WTC11 (cell line): ENCODE measurements around the gene PGLYRP3. TPM values are rescaled to one million over a fixed set of nuclear protein-coding genes. Genes with fewer than 3 reads are reported as not detected.

Experiments
- ATAC-seq: fragments of 200-7000 bp; cut with Tn5 transposase; 2 replicates; pipeline ENCODE4 v1.10.0; 2021; ENCODE audit warnings: mild to moderate bottlenecking, moderate library complexity
- CTCF ChIA-PET: fragments of 300-600 bp; sonication (Branson Sonifier 250); formaldehyde crosslinking; loops from one replicate; lab custom pipeline; 2021; ENCODE audit warnings: antibody characterized with exemption; lab: Charles Lee
- POLR2A ChIA-PET: fragments of 350-600 bp; sonication (Branson Sonifier 250); formaldehyde crosslinking; loops from one replicate; lab custom pipeline; 2021; ENCODE audit warnings: antibody characterized with exemption; lab: Charles Lee
- DNase-seq: peaks from one replicate; pipeline ENCODE4 v3.0.0; 2021; ENCODE audit warnings: low spot score
- H3K27ac Mint-ChIP-seq: 2 replicates; pipeline ENCODE4 v1.8.0; 2021; ENCODE audit warnings: mixed read lengths
- H3K27me3 Mint-ChIP-seq: 2 replicates; pipeline ENCODE4 v1.8.0; 2021; ENCODE audit warnings: low read depth, mild to moderate bottlenecking, moderate library complexity, mixed read lengths
- H3K36me3 Mint-ChIP-seq: 2 replicates; pipeline ENCODE4 v1.8.0; 2021; ENCODE audit warnings: mixed read lengths
- H3K4me1 Mint-ChIP-seq: 2 replicates; pipeline ENCODE4 v1.8.0; 2022; ENCODE audit warnings: mixed read lengths
- H3K4me3 Mint-ChIP-seq: 2 replicates; pipeline ENCODE4 v1.8.0; 2021; ENCODE audit warnings: mild to moderate bottlenecking, moderate library complexity, mixed read lengths
- H3K9me3 Mint-ChIP-seq: 2 replicates; pipeline ENCODE4 v1.8.0; 2021; ENCODE audit warnings: mixed read lengths
- EMX1 ChIP-seq: fragments of 250-450 bp; sonication (Bioruptor Pico); IDR thresholded peaks from 2 replicates; pipeline ENCODE4 v1.8.0; 2021; ENCODE audit warnings: mild to moderate bottlenecking
- FOXK1 ChIP-seq: sonication (generic); formaldehyde crosslinking; IDR thresholded peaks from 2 replicates; pipeline ENCODE4 v1.8.0; 2022; ENCODE audit warnings: mild to moderate bottlenecking, moderate library complexity, missing genetic modification reagents
- FOXP1 ChIP-seq: sonication (generic); formaldehyde crosslinking; IDR thresholded peaks from 2 replicates; pipeline ENCODE4 v1.8.0; 2022; ENCODE audit warnings: missing genetic modification reagents, mild to moderate bottlenecking, moderate library complexity, borderline replicate concordance
- GRHL2 ChIP-seq: fragments of 250-450 bp; sonication (Bioruptor Pico); IDR thresholded peaks from 2 replicates; pipeline ENCODE4 v1.8.0; 2022; ENCODE audit warnings: mild to moderate bottlenecking, moderate library complexity; ENCODE audit not compliant: insufficient replicate concordance, severe bottlenecking
- MYBL2 ChIP-seq: sonication (generic); formaldehyde crosslinking; IDR thresholded peaks from 2 replicates; pipeline ENCODE4 v1.8.1; 2023; ENCODE audit warnings: mild to moderate bottlenecking, moderate library complexity, missing genetic modification reagents
- NR1H2 ChIP-seq: sonication (generic); formaldehyde crosslinking; IDR thresholded peaks from 2 replicates; pipeline ENCODE4 v1.9.0; 2021; ENCODE audit warnings: mild to moderate bottlenecking, moderate library complexity, missing genetic modification reagents
- SOX15 ChIP-seq: fragments of 250-450 bp; sonication (Bioruptor Pico); IDR thresholded peaks from 2 replicates; pipeline ENCODE4 v1.9.0; 2021; ENCODE audit warnings: mild to moderate bottlenecking
- TP53 ChIP-seq: sonication (generic); formaldehyde crosslinking; IDR thresholded peaks from 2 replicates; pipeline ENCODE4 v1.8.1; 2023; ENCODE audit warnings: mild to moderate bottlenecking, missing genetic modification reagents
- ZNF423 ChIP-seq: fragments of 250-450 bp; sonication (Bioruptor Pico); IDR thresholded peaks from 2 replicates; pipeline ENCODE4 v2.1.2; 2022; ENCODE audit warnings: mild to moderate bottlenecking, moderate library complexity
- ZNF671 ChIP-seq: fragments of 250-450 bp; sonication (Bioruptor Pico); IDR thresholded peaks from 2 replicates; pipeline ENCODE4 v1.8.0; 2021; ENCODE audit warnings: mild to moderate bottlenecking
- total RNA-seq: library from RNA; stranded (reverse); gene quantifications from 3 replicates; pipeline ENCODE4 v1.2.3, GENCODE V29; 2021
- TF ChIP-seq, protein P1 (sequence below): fragments of 250-450 bp; sonication (Bioruptor Pico); IDR thresholded peaks from 2 replicates; pipeline ENCODE4 v1.9.0; 2021; ENCODE audit warnings: moderate library complexity, mild to moderate bottlenecking, inconsistent platforms, borderline replicate concordance
- TF ChIP-seq, protein P2 (sequence below): sonication (generic); formaldehyde crosslinking; IDR thresholded peaks from 2 replicates; pipeline ENCODE4 v1.8.0; 2022; ENCODE audit warnings: mild to moderate bottlenecking, missing genetic modification reagents
- TF ChIP-seq, protein P3 (sequence below): fragments of 250-450 bp; sonication (Bioruptor Pico); IDR thresholded peaks from 2 replicates; pipeline ENCODE4 v1.9.0; 2021; ENCODE audit warnings: mild to moderate bottlenecking
- TF ChIP-seq, protein P4 (sequence below): sonication (generic); formaldehyde crosslinking; IDR thresholded peaks from 2 replicates; pipeline ENCODE4 v1.8.1; 2023; ENCODE audit warnings: mild to moderate bottlenecking, missing genetic modification reagents
- TF ChIP-seq, protein P5 (sequence below): sonication (generic); formaldehyde crosslinking; IDR thresholded peaks from 2 replicates; pipeline ENCODE4 v1.8.1; 2023; ENCODE audit warnings: mild to moderate bottlenecking, moderate library complexity, missing genetic modification reagents
- TF ChIP-seq, protein P6 (sequence below): fragments of 200-600 bp; IDR thresholded peaks from 2 replicates; pipeline ENCODE4 v1.8.0; 2022; ENCODE audit warnings: antibody characterized with exemption
- TF ChIP-seq, protein P7 (sequence below): sonication (generic); formaldehyde crosslinking; IDR thresholded peaks from 2 replicates; pipeline ENCODE4 v1.8.0; 2022; ENCODE audit warnings: mild to moderate bottlenecking, missing genetic modification reagents
- TF ChIP-seq, protein P8 (sequence below): sonication (generic); formaldehyde crosslinking; conservative IDR thresholded peaks from 2 replicates; pipeline ENCODE4 v1.8.1; 2023; ENCODE audit warnings: mild to moderate bottlenecking, low read depth, missing genetic modification reagents, moderate library complexity
- TF ChIP-seq, protein P9 (sequence below): sonication (generic); formaldehyde crosslinking; IDR thresholded peaks from 2 replicates; pipeline ENCODE4 v1.8.0; 2023; ENCODE audit warnings: missing genetic modification reagents, mild to moderate bottlenecking, borderline replicate concordance

The PGLYRP3 gene
- total RNA-seq, 1 experiment from 2014 or later: not detected

DNA sequence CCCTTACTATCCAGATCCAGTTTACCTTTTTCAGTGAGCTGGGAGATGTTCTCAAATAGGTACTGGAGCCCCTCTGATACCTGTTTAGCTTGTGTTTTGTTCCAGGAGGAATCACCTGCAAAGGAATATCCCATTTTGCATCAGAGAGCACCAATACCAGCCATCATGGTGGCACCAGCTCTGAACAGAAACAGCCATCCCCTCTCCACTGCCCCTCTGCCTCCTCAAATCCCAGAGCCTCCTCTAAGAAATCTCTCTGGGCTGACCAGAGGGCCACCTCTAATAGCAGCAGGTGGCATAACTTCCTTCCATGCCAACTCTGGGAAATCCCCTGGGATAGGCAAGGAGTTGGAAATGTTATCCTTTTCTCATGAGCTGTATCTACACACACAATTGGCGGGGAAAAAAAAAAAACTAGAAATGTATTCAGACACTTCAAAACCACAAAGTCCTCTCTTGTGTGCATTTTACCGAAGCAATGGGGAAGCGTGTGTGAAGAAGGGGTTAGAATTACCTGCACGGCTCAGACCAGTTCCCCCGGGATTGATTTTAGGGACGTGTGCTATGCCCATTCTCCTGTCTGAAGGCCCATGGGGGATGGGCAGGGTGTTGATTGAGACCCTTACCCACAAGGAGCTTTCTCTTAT lies 33.4 kb upstream of the PGLYRP3 start:
- POLR2A ChIA-PET: no interaction called here
- CTCF ChIA-PET: no interaction called here
- DNase-seq: no peak
- H3K4me1 Mint-ChIP-seq: peaks cover 12% of the 10 kb centered on the region
- H3K4me3 Mint-ChIP-seq: no peak overlapping the region
- no peaks in the 10 kb centered on the region for H3K36me3 Mint-ChIP-seq
- H3K9me3 Mint-ChIP-seq: no peaks in the 10 kb centered on the region
- peaks cover 19% of the 10 kb centered on the region for H3K27me3 Mint-ChIP-seq
- H3K27ac Mint-ChIP-seq: no peak overlapping the region
- no peak for ATAC-seq
- TF ChIP-seq, protein P1, sequence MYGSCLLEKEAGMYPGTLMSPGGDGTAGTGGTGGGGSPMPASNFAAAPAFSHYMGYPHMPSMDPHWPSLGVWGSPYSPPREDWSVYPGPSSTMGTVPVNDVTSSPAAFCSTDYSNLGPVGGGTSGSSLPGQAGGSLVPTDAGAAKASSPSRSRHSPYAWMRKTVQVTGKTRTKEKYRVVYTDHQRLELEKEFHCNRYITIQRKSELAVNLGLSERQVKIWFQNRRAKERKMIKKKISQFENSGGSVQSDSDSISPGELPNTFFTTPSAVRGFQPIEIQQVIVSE (CRISPR knock-in tag): no peak
- TF ChIP-seq, protein P2, sequence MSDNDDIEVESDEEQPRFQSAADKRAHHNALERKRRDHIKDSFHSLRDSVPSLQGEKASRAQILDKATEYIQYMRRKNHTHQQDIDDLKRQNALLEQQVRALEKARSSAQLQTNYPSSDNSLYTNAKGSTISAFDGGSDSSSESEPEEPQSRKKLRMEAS (CRISPR knock-in tag): no peak
- TF ChIP-seq SOX15 (no peak), TP53 (CRISPR knock-in tag) (no peak), FOXK1 (CRISPR knock-in tag) (no peak), ZNF423 (no peak), NR1H2 (CRISPR knock-in tag) (no peak), GRHL2 (CRISPR knock-in tag) (no peak), FOXP1 (CRISPR knock-in tag) (no peak), ZNF671 (CRISPR knock-in tag) (no peak), MYBL2 (CRISPR knock-in tag) (no peak), EMX1 (no peak)
- TF ChIP-seq, protein P3, sequence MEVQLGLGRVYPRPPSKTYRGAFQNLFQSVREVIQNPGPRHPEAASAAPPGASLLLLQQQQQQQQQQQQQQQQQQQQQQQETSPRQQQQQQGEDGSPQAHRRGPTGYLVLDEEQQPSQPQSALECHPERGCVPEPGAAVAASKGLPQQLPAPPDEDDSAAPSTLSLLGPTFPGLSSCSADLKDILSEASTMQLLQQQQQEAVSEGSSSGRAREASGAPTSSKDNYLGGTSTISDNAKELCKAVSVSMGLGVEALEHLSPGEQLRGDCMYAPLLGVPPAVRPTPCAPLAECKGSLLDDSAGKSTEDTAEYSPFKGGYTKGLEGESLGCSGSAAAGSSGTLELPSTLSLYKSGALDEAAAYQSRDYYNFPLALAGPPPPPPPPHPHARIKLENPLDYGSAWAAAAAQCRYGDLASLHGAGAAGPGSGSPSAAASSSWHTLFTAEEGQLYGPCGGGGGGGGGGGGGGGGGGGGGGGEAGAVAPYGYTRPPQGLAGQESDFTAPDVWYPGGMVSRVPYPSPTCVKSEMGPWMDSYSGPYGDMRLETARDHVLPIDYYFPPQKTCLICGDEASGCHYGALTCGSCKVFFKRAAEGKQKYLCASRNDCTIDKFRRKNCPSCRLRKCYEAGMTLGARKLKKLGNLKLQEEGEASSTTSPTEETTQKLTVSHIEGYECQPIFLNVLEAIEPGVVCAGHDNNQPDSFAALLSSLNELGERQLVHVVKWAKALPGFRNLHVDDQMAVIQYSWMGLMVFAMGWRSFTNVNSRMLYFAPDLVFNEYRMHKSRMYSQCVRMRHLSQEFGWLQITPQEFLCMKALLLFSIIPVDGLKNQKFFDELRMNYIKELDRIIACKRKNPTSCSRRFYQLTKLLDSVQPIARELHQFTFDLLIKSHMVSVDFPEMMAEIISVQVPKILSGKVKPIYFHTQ (CRISPR knock-in tag): no peak
- TF ChIP-seq, protein P4, sequence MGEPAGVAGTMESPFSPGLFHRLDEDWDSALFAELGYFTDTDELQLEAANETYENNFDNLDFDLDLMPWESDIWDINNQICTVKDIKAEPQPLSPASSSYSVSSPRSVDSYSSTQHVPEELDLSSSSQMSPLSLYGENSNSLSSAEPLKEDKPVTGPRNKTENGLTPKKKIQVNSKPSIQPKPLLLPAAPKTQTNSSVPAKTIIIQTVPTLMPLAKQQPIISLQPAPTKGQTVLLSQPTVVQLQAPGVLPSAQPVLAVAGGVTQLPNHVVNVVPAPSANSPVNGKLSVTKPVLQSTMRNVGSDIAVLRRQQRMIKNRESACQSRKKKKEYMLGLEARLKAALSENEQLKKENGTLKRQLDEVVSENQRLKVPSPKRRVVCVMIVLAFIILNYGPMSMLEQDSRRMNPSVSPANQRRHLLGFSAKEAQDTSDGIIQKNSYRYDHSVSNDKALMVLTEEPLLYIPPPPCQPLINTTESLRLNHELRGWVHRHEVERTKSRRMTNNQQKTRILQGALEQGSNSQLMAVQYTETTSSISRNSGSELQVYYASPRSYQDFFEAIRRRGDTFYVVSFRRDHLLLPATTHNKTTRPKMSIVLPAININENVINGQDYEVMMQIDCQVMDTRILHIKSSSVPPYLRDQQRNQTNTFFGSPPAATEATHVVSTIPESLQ (CRISPR knock-in tag): no peak
- TF ChIP-seq, protein P5, sequence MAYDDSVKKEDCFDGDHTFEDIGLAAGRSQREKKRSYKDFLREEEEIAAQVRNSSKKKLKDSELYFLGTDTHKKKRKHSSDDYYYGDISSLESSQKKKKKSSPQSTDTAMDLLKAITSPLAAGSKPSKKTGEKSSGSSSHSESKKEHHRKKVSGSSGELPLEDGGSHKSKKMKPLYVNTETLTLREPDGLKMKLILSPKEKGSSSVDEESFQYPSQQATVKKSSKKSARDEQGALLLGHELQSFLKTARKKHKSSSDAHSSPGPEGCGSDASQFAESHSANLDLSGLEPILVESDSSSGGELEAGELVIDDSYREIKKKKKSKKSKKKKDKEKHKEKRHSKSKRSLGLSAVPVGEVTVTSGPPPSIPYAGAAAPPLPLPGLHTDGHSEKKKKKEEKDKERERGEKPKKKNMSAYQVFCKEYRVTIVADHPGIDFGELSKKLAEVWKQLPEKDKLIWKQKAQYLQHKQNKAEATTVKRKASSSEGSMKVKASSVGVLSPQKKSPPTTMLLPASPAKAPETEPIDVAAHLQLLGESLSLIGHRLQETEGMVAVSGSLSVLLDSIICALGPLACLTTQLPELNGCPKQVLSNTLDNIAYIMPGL (CRISPR knock-in tag): no peak
- TF ChIP-seq, protein P6, sequence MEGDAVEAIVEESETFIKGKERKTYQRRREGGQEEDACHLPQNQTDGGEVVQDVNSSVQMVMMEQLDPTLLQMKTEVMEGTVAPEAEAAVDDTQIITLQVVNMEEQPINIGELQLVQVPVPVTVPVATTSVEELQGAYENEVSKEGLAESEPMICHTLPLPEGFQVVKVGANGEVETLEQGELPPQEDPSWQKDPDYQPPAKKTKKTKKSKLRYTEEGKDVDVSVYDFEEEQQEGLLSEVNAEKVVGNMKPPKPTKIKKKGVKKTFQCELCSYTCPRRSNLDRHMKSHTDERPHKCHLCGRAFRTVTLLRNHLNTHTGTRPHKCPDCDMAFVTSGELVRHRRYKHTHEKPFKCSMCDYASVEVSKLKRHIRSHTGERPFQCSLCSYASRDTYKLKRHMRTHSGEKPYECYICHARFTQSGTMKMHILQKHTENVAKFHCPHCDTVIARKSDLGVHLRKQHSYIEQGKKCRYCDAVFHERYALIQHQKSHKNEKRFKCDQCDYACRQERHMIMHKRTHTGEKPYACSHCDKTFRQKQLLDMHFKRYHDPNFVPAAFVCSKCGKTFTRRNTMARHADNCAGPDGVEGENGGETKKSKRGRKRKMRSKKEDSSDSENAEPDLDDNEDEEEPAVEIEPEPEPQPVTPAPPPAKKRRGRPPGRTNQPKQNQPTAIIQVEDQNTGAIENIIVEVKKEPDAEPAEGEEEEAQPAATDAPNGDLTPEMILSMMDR: no peak
- TF ChIP-seq, protein P7, sequence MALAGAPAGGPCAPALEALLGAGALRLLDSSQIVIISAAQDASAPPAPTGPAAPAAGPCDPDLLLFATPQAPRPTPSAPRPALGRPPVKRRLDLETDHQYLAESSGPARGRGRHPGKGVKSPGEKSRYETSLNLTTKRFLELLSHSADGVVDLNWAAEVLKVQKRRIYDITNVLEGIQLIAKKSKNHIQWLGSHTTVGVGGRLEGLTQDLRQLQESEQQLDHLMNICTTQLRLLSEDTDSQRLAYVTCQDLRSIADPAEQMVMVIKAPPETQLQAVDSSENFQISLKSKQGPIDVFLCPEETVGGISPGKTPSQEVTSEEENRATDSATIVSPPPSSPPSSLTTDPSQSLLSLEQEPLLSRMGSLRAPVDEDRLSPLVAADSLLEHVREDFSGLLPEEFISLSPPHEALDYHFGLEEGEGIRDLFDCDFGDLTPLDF (CRISPR knock-in tag): no peak
- TF ChIP-seq, protein P8, sequence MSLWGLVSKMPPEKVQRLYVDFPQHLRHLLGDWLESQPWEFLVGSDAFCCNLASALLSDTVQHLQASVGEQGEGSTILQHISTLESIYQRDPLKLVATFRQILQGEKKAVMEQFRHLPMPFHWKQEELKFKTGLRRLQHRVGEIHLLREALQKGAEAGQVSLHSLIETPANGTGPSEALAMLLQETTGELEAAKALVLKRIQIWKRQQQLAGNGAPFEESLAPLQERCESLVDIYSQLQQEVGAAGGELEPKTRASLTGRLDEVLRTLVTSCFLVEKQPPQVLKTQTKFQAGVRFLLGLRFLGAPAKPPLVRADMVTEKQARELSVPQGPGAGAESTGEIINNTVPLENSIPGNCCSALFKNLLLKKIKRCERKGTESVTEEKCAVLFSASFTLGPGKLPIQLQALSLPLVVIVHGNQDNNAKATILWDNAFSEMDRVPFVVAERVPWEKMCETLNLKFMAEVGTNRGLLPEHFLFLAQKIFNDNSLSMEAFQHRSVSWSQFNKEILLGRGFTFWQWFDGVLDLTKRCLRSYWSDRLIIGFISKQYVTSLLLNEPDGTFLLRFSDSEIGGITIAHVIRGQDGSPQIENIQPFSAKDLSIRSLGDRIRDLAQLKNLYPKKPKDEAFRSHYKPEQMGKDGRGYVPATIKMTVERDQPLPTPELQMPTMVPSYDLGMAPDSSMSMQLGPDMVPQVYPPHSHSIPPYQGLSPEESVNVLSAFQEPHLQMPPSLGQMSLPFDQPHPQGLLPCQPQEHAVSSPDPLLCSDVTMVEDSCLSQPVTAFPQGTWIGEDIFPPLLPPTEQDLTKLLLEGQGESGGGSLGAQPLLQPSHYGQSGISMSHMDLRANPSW: no peak
- TF ChIP-seq, protein P9, sequence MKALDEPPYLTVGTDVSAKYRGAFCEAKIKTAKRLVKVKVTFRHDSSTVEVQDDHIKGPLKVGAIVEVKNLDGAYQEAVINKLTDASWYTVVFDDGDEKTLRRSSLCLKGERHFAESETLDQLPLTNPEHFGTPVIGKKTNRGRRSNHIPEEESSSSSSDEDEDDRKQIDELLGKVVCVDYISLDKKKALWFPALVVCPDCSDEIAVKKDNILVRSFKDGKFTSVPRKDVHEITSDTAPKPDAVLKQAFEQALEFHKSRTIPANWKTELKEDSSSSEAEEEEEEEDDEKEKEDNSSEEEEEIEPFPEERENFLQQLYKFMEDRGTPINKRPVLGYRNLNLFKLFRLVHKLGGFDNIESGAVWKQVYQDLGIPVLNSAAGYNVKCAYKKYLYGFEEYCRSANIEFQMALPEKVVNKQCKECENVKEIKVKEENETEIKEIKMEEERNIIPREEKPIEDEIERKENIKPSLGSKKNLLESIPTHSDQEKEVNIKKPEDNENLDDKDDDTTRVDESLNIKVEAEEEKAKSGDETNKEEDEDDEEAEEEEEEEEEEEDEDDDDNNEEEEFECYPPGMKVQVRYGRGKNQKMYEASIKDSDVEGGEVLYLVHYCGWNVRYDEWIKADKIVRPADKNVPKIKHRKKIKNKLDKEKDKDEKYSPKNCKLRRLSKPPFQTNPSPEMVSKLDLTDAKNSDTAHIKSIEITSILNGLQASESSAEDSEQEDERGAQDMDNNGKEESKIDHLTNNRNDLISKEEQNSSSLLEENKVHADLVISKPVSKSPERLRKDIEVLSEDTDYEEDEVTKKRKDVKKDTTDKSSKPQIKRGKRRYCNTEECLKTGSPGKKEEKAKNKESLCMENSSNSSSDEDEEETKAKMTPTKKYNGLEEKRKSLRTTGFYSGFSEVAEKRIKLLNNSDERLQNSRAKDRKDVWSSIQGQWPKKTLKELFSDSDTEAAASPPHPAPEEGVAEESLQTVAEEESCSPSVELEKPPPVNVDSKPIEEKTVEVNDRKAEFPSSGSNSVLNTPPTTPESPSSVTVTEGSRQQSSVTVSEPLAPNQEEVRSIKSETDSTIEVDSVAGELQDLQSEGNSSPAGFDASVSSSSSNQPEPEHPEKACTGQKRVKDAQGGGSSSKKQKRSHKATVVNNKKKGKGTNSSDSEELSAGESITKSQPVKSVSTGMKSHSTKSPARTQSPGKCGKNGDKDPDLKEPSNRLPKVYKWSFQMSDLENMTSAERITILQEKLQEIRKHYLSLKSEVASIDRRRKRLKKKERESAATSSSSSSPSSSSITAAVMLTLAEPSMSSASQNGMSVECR (CRISPR knock-in tag): no peak
